SK-N-SH (cell line): ENCODE data around the gene CLEC4G. TPM values are rescaled to one million over a fixed set of nuclear protein-coding genes. Genes with fewer than 3 reads are reported as not detected.

ENCODE experiments used
- CTCF ChIA-PET: fragments of 300-600, 350-600 bp; formaldehyde crosslinking; extraction: SDS; loops from one replicate; lab custom pipeline; 2021; lab: Yijun Ruan, JAX
- POLR2A ChIA-PET: fragments of 350-600 bp; sonication (Branson Sonifier 250); formaldehyde crosslinking; extraction: SDS; loops from one replicate; lab custom pipeline; 2020; ENCODE audit warnings: antibody characterized with exemption, inconsistent platforms; lab: Yijun Ruan, JAX
- DNase-seq: peaks from one replicate; pipeline ENCODE4 v3.0.0; 2012
- H2AFZ ChIP-seq: fragments of 200-600 bp; sonication (generic); 2 replicates; pipeline ENCODE4 v1.8.1; 2016; ENCODE audit warnings: antibody characterized with exemption, mild to moderate bottlenecking, low read depth
- H3F3A ChIP-seq: fragments of 200-600 bp; sonication (generic); replicated peaks from 2 replicates; pipeline ENCODE3; 2016; ENCODE audit warnings: antibody characterized with exemption, mild to moderate bottlenecking; ENCODE audit not compliant: insufficient read depth
- H3K27ac ChIP-seq, 2 experiments: fragments of 200-500 bp in 1 of 2; fragments of 200-600 bp in 1 of 2; sonication (Bioruptor generic) in 1 of 2; sonication (generic), shearing (Covaris generic) in 1 of 2; 2 replicates each; pipeline versions ENCODE4 v1.5.1 to v1.6.1; 2014 to 2016; ENCODE audit warnings: low read depth in 2 of 2, inconsistent platforms in 1 of 2, low read length in 1 of 2, mild to moderate bottlenecking in 1 of 2, mixed read lengths in 1 of 2
- H3K27me3 ChIP-seq: fragments of 200-600 bp; sonication (generic), shearing (Covaris generic); 2 replicates; pipeline ENCODE4 v1.6.1; 2016; ENCODE audit warnings: mixed run types; ENCODE audit not compliant: insufficient read depth
- H3K36me3 ChIP-seq, 2 experiments: fragments of 200-500 bp in 1 of 2; fragments of 200-600 bp in 1 of 2; sonication (Bioruptor generic) in 1 of 2; sonication (generic) in 1 of 2; replicated peaks in 1 of 2; 2 replicates each; pipeline versions ENCODE3 to v1.5.1; 2014 to 2016; ENCODE audit warnings: low read length in 1 of 2, mild to moderate bottlenecking in 1 of 2; ENCODE audit not compliant: insufficient read depth in 2 of 2, control insufficient read depth in 1 of 2
- H3K4me1 ChIP-seq, 2 experiments: fragments of 200-500 bp in 1 of 2; fragments of 200-600 bp in 1 of 2; sonication (Bioruptor generic) in 1 of 2; sonication (generic), shearing (Covaris generic) in 1 of 2; 2 replicates each; pipeline versions ENCODE4 v1.5.1 to v1.6.1; 2014 to 2016; ENCODE audit warnings: low read depth in 1 of 2, low read length in 1 of 2, mixed run types in 1 of 2; ENCODE audit not compliant: insufficient read depth in 2 of 2, control insufficient read depth in 1 of 2
- H3K4me2 ChIP-seq: fragments of 200-600 bp; sonication (generic), shearing (Covaris generic); 2 replicates; pipeline ENCODE4 v1.6.1; 2017; ENCODE audit warnings: mixed run types
- H3K4me3 ChIP-seq, 2 experiments: fragments of 200-500 bp in 1 of 2; fragments of 200-600 bp in 1 of 2; sonication (Bioruptor generic) in 1 of 2; sonication (generic), shearing (Covaris generic) in 1 of 2; 2 replicates each; pipeline versions ENCODE4 v1.5.1 to v1.8.1; 2014 to 2016; ENCODE audit warnings: low read depth in 2 of 2, inconsistent platforms in 1 of 2, low read length in 1 of 2, mild to moderate bottlenecking in 1 of 2, mixed read lengths in 1 of 2, moderate library complexity in 1 of 2
- H3K79me2 ChIP-seq: fragments of 200-600 bp; sonication (generic); 2 replicates; pipeline ENCODE4 v1.8.1; 2017; ENCODE audit warnings: mild to moderate bottlenecking; ENCODE audit not compliant: insufficient read depth
- H3K9ac ChIP-seq: fragments of 200-600 bp; sonication (generic); 2 replicates; pipeline ENCODE4 v1.6.1; 2017; ENCODE audit warnings: mixed run types
- H3K9me2 ChIP-seq: fragments of 200-600 bp; sonication (generic); 2 replicates; pipeline ENCODE4 v1.6.1; 2017; ENCODE audit warnings: mixed run types
- H3K9me3 ChIP-seq: fragments of 200-600 bp; sonication (generic); 2 replicates; pipeline ENCODE4 v1.6.1; 2017; ENCODE audit warnings: mixed run types, mild to moderate bottlenecking, moderate library complexity
- H4K20me1 ChIP-seq: fragments of 200-600 bp; sonication (generic); 2 replicates; pipeline ENCODE4 v1.6.1; 2017; ENCODE audit warnings: mild to moderate bottlenecking, mixed run types; ENCODE audit not compliant: insufficient read depth
- ELF1 ChIP-seq: IDR thresholded peaks from 2 replicates; pipeline ENCODE4 v1.4.0; 2012
- EZH2phosphoT487 ChIP-seq: fragments of 200-600 bp; sonication (generic); IDR thresholded peaks from 2 replicates; pipeline ENCODE4 v1.6.1; 2017; ENCODE audit warnings: low read depth, mixed run types, mild to moderate bottlenecking, antibody characterized with exemption, moderate library complexity, borderline replicate concordance
- FOSL2 ChIP-seq: IDR thresholded peaks from 2 replicates; pipeline ENCODE4 v1.4.0; 2012; ENCODE audit warnings: low read depth, mild to moderate bottlenecking, moderate library complexity, borderline replicate concordance
- FOXM1 ChIP-seq: IDR thresholded peaks from 2 replicates; pipeline ENCODE4 v1.4.0; 2012; ENCODE audit warnings: low read depth, mild to moderate bottlenecking
- GABPA ChIP-seq: IDR thresholded peaks from 2 replicates; pipeline ENCODE4 v1.4.0; 2012; ENCODE audit warnings: low read depth, mild to moderate bottlenecking
- GATA2 ChIP-seq: sonication (generic); formaldehyde crosslinking; IDR thresholded peaks from 2 replicates; pipeline ENCODE4 v1.5.0; 2020; ENCODE audit warnings: mild to moderate bottlenecking, missing genetic modification reagents
- IRF3 ChIP-seq: fragments of 150-350 bp; IDR thresholded peaks from 2 replicates; pipeline ENCODE4 v1.6.1; 2016; ENCODE audit warnings: mild to moderate bottlenecking, low read depth, low read length
- NFIC ChIP-seq: IDR thresholded peaks from 2 replicates; pipeline ENCODE4 v1.4.0; 2012; ENCODE audit warnings: borderline replicate concordance
- POLR2AphosphoS5 ChIP-seq: IDR thresholded peaks from 2 replicates; pipeline ENCODE4 v1.6.1; 2012; ENCODE audit warnings: low read depth, low read length
- RAD21 ChIP-seq: IDR thresholded peaks from 2 replicates; pipeline ENCODE4 v1.6.1; 2012; ENCODE audit warnings: mild to moderate bottlenecking, low read length
- RCOR1 ChIP-seq: fragments of 150-350 bp; IDR thresholded peaks from 2 replicates; pipeline ENCODE4 v1.6.1; 2017; ENCODE audit warnings: antibody characterized with exemption, low read length
- RFX5 ChIP-seq: IDR thresholded peaks from 2 replicates; pipeline ENCODE4 v1.6.1; 2012; ENCODE audit warnings: mild to moderate bottlenecking, improper control_type of control experiment, low read length
- SIN3A ChIP-seq: IDR thresholded peaks from 2 replicates; pipeline ENCODE4 v1.6.1; 2012; ENCODE audit warnings: low read depth, mild to moderate bottlenecking, low read length, moderate library complexity, borderline replicate concordance
- SMC3 ChIP-seq: IDR thresholded peaks from 2 replicates; pipeline ENCODE4 v1.6.1; 2012; ENCODE audit warnings: low read depth, low read length, improper control_type of control experiment
- TAF1 ChIP-seq: IDR thresholded peaks from 2 replicates; pipeline ENCODE4 v1.6.1; 2012; ENCODE audit warnings: low read depth, mild to moderate bottlenecking, low read length, moderate library complexity, borderline replicate concordance
- USF2 ChIP-seq: fragments of 150-350 bp; IDR thresholded peaks from 2 replicates; pipeline ENCODE4 v1.6.1; 2017; ENCODE audit warnings: antibody characterized with exemption, low read length, low read depth, borderline replicate concordance
- ZBTB33 ChIP-seq: IDR thresholded peaks from 2 replicates; pipeline ENCODE4 v1.4.0; 2012; ENCODE audit warnings: low read depth, borderline replicate concordance
- WGBS: methylation state at CpG from one replicate; pipeline ENCODE4 v1.1.6; 2017; ENCODE audit warnings: low lambda C conversion rate; 5-methylcytosine and 5-hydroxymethylcytosine counted together
- polyA plus RNA-seq, 3 experiments: library from polyadenylated mRNA; depleted of rRNA; stranded (reverse); fragments of >200 nt; gene quantifications; 2 replicates each; pipeline ENCODE4 v1.2.3, GENCODE V29; 2012

CLEC4G gene
- polyA plus RNA-seq, 1 of the 3 experiments (the other 2 are of a cell fraction): not detected

- POLR2A ChIA-PET: no interaction called here
- Histone ChIP-seq H3K27me3 (peaks cover 40% of the 10 kb centered on the region), H3K9ac (no peak overlapping the region), H3K9me2 (no peaks in the 10 kb centered on the region), H3K27ac (no peak overlapping the region), H3F3A (no peaks in the 10 kb centered on the region), H3K9me3 (no peaks in the 10 kb centered on the region), H3K4me1 (no peaks in the 10 kb centered on the region), H3K79me2 (no peaks in the 10 kb centered on the region), H3K36me3 (no peaks in the 10 kb centered on the region), H3K4me2 (no peak overlapping the region), H3K4me3 (no peak overlapping the region), H2AFZ (no peak overlapping the region), H4K20me1 (no peaks in the 10 kb centered on the region)
- WGBS: 2% methylated on average over 5 of the region's 5 CpGs
- no peak for DNase-seq
- TF ChIP-seq TAF1 (no peak), GABPA (no peak), RFX5 (no peak), GATA2 (CRISPR knock-in tag) (no peak), FOXM1 (no peak), RCOR1 (no peak), RAD21 (no peak)
- CTCF ChIA-PET: interaction anchor here (0.8 to 1.3 kb wide), 2 partner anchors 9 to 63 kb away, joined by 3 read pairs; partner anchors contain the start of gene TRAPPC5
Observed at GRCh38 chr19:7744199-7744786, 12.4 kb upstream of the CLEC4G start.

- peaks cover 45% of the 10 kb centered on the region for H3K27me3 ChIP-seq
- DNase-seq: no peak
- H3K4me1 ChIP-seq: no peaks in the 10 kb centered on the region
- H3K36me3 ChIP-seq: no peaks in the 10 kb centered on the region
- ChIA-PET CTCF (interaction anchor here (1.3 kb wide), 1 partner anchor 8 kb away, joined by 3 read pairs; no protein-coding TSS in a partner anchor), POLR2A (no interaction called here)
- H3K9me2 ChIP-seq: no peaks in the 10 kb centered on the region
- no peak overlapping the region for H3K4me2 ChIP-seq
- no peak overlapping the region for H3K4me3 ChIP-seq
- WGBS: 0% methylated on average over 1 of the region's 2 CpGs
- H3K9me3 ChIP-seq: no peaks in the 10 kb centered on the region
- no peak for TF ChIP-seq RAD21
- no peak for TF ChIP-seq GATA2 (CRISPR knock-in tag)
- no peak for TF ChIP-seq FOSL2
- H3F3A ChIP-seq: no peaks in the 10 kb centered on the region
- H4K20me1 ChIP-seq: no peaks in the 10 kb centered on the region
- H3K9ac ChIP-seq: no peak overlapping the region
- H3K27ac ChIP-seq: no peak overlapping the region
- no peak overlapping the region for H2AFZ ChIP-seq
- H3K79me2 ChIP-seq: no peaks in the 10 kb centered on the region
Observed at GRCh38 chr19:7743425-7743841, 11.5 kb upstream of the CLEC4G start.

- Histone ChIP-seq H3K36me3 (no peaks in the 10 kb centered on the region), H3K9ac (no peak overlapping the region), H3K4me1 (no peaks in the 10 kb centered on the region), H2AFZ (no peak overlapping the region), H3K9me3 (no peaks in the 10 kb centered on the region), H3K79me2 (no peaks in the 10 kb centered on the region), H4K20me1 (no peaks in the 10 kb centered on the region), H3K4me3 (no peak overlapping the region), H3K27me3 (peaks cover 50% of the 10 kb centered on the region), H3K4me2 (no peak overlapping the region), H3F3A (no peaks in the 10 kb centered on the region), H3K27ac (no peak overlapping the region), H3K9me2 (no peaks in the 10 kb centered on the region)
- ChIA-PET POLR2A (no interaction called here), CTCF (interaction anchor here (1.1 kb wide), 1 partner anchor 8 kb away, joined by 3 read pairs; no protein-coding TSS in a partner anchor)
- TF ChIP-seq ELF1 (no peak), RCOR1 (no peak), POLR2AphosphoS5 (no peak), RAD21 (no peak), SIN3A (no peak), GABPA (no peak), EZH2phosphoT487 (no peak), ZBTB33 (no peak), IRF3 (no peak), SMC3 (no peak), USF2 (no peak), NFIC (no peak)
- WGBS: 8% methylated on average over 8 of the region's 11 CpGs
- no peak for DNase-seq
Observed at GRCh38 chr19:7742991-7743390, 11.1 kb upstream of the CLEC4G start.
